ENCODE results near the gene TUBA1B. TPM values are rescaled to one million over a fixed set of nuclear protein-coding genes. Genes with fewer than 3 reads are reported as not detected.
"Not testable (repeated sequence)": the region's sequence is repeated elsewhere in the genome, so short reads cannot be mapped to it uniquely, and the experiment has no call there.

TUBA1B gene
- total RNA-seq, 2 experiments from 2014 or later = 2,302 to 2,333 TPM

GRCh38 chr12:49138999-49139398 lies 7.8 kb upstream of the TUBA1B start:
- H3K9me3 Mint-ChIP-seq (ENCODE audit: insufficient read depth) = no peaks in the 10 kb centered on the region
- H3K27ac Mint-ChIP-seq = no peak overlapping the region
- ChIA-PET CTCF (interaction anchor here (1.7 to 1.8 kb wide), 2 partner anchors 8 to 51 kb away, joined by 6 read pairs; partner anchors contain the start of gene TUBA1B), POLR2A (interaction anchor here (0.8 kb wide), 1 partner anchor 30 kb away, joined by 3 read pairs; no protein-coding TSS in a partner anchor)
- H3K4me1 Mint-ChIP-seq (ENCODE audit: low read depth) = peaks cover 5% of the 10 kb centered on the region
- no peaks in the 10 kb centered on the region for H3K27me3 Mint-ChIP-seq (ENCODE audit: low read depth)
- no peak overlapping the region for H3K4me3 Mint-ChIP-seq
- ATAC-seq (no peak), DNase-seq (no peak)
- H3K36me3 Mint-ChIP-seq (ENCODE audit: low read depth) = no peaks in the 10 kb centered on the region

GRCh38 chr12:49138587-49138986 lies 7.4 kb upstream of the TUBA1B start:
- ChIA-PET CTCF (no interaction called here), POLR2A (no interaction called here)
- Mint-ChIP-seq H3K36me3 (ENCODE audit: low read depth) (peaks cover 2% of the 10 kb centered on the region), H3K27ac (no peak overlapping the region), H3K4me3 (no peak overlapping the region), H3K4me1 (ENCODE audit: low read depth) (peaks cover 9% of the 10 kb centered on the region), H3K9me3 (ENCODE audit: insufficient read depth) (no peaks in the 10 kb centered on the region), H3K27me3 (ENCODE audit: low read depth) (no peaks in the 10 kb centered on the region)
- ATAC-seq (no peak), DNase-seq (no peak)

GRCh38 chr12:49137476-49137875 lies 6.3 kb upstream of the TUBA1B start:
- POLR2A ChIA-PET = no interaction called here
- H3K9me3 Mint-ChIP-seq (ENCODE audit: insufficient read depth) = no peaks in the 10 kb centered on the region
- no peak overlapping the region for H3K4me3 Mint-ChIP-seq
- no peak for DNase-seq
- no peak overlapping the region for H3K27ac Mint-ChIP-seq
- no peak for ATAC-seq
- no peaks in the 10 kb centered on the region for H3K27me3 Mint-ChIP-seq (ENCODE audit: low read depth)
- CTCF ChIA-PET = no interaction called here
- H3K36me3 Mint-ChIP-seq (ENCODE audit: low read depth) = peaks cover 2% of the 10 kb centered on the region
- peaks cover 20% of the 10 kb centered on the region for H3K4me1 Mint-ChIP-seq (ENCODE audit: low read depth)

GRCh38 chr12:49136997-49137396 lies 5.8 kb upstream of the TUBA1B start:
- DNase-seq; CTCF ChIA-PET; ATAC-seq; H3K27ac Mint-ChIP-seq; POLR2A ChIA-PET; H3K36me3 Mint-ChIP-seq (ENCODE audit: low read depth); H3K27me3 Mint-ChIP-seq (ENCODE audit: low read depth); H3K9me3 Mint-ChIP-seq (ENCODE audit: insufficient read depth); H3K4me3 Mint-ChIP-seq: not testable (repeated sequence)
- H3K4me1 Mint-ChIP-seq (ENCODE audit: low read depth) = peaks cover 25% of the 10 kb centered on the region

- Mint-ChIP-seq H3K9me3 (ENCODE audit: insufficient read depth) (no peaks in the 10 kb centered on the region), H3K36me3 (ENCODE audit: low read depth) (peaks cover 31% of the 10 kb centered on the region), H3K4me3 (peak overlapping the region; percentile 28), H3K27ac (no peak overlapping the region), H3K4me1 (ENCODE audit: low read depth) (peaks cover 45% of the 10 kb centered on the region), H3K27me3 (ENCODE audit: low read depth) (no peaks in the 10 kb centered on the region)
- ATAC-seq (no peak), DNase-seq (no peak)
- CTCF ChIA-PET = interaction anchor here (0.9 to 5.0 kb wide), 3 partner anchors 24 to 70 kb away, joined by 3 to 69 read pairs (median 46); partner anchors contain the start of gene LMBR1L
- POLR2A ChIA-PET = interaction anchor here (4.5 kb wide), 1 partner anchor 55 kb away, joined by 173 read pairs; the partner anchor contains the start of gene TUBA1A
These were observed 2.4 kb upstream of the TUBA1B start for GRCh38 chr12:49133590-49133989.

- H3K36me3 Mint-ChIP-seq (ENCODE audit: low read depth) = peaks cover 35% of the 10 kb centered on the region
- CTCF ChIA-PET = interaction anchor here (0.7 to 5.0 kb wide), 8 partner anchors 15 to 144 kb away, joined by 3 to 69 read pairs (median 3); partner anchors contain the start of genes LMBR1L and TUBA1A
- no peak overlapping the region for H3K27ac Mint-ChIP-seq
- POLR2A ChIA-PET = interaction anchor here (4.4 to 4.5 kb wide), 2 partner anchors 46 to 55 kb away, joined by 45 to 173 read pairs; partner anchors contain the start of gene TUBA1A
- no peak for DNase-seq
- peaks cover 42% of the 10 kb centered on the region for H3K4me1 Mint-ChIP-seq (ENCODE audit: low read depth)
- ATAC-seq = no peak
- H3K9me3 Mint-ChIP-seq (ENCODE audit: insufficient read depth) = no peaks in the 10 kb centered on the region
- peak overlapping the region; percentile 84 for H3K4me3 Mint-ChIP-seq
- no peaks in the 10 kb centered on the region for H3K27me3 Mint-ChIP-seq (ENCODE audit: low read depth)
These were observed 1.8 kb upstream of the TUBA1B start for GRCh38 chr12:49133014-49133413.

- peaks cover 46% of the 10 kb centered on the region for H3K36me3 Mint-ChIP-seq (ENCODE audit: low read depth)
- peak overlapping the region; percentile 84 for H3K4me3 Mint-ChIP-seq
- H3K4me1 Mint-ChIP-seq (ENCODE audit: low read depth) = peaks cover 52% of the 10 kb centered on the region
- peak overlapping the region; percentile 85 for H3K27ac Mint-ChIP-seq
- no peaks in the 10 kb centered on the region for H3K9me3 Mint-ChIP-seq (ENCODE audit: insufficient read depth)
- DNase-seq = no peak
- no peak for ATAC-seq
- ChIA-PET CTCF (interaction anchor here (0.8 to 5.0 kb wide), 16 partner anchors 16 to 382 kb away, joined by 3 to 69 read pairs (median 8); partner anchors contain the start of genes DHH, LMBR1L, RHEBL1 and TUBA1A), POLR2A (interaction anchor here (0.6 to 5.9 kb wide), 29 partner anchors 10 to 450 kb away, joined by 3 to 173 read pairs (median 14); partner anchors contain the start of genes DHH, KANSL2, KMT2D and LMBR1L)
- no peaks in the 10 kb centered on the region for H3K27me3 Mint-ChIP-seq (ENCODE audit: low read depth)
These were observed 783 bp upstream of the TUBA1B start for GRCh38 chr12:49131894-49132461.

- DNase-seq (peak; percentile 93), ATAC-seq (peak; percentile 59)
- ChIA-PET CTCF (interaction anchor here (0.7 to 5.0 kb wide), 38 partner anchors 9 to 415 kb away, joined by 3 to 69 read pairs (median 4); partner anchors contain the start of genes DHH, LMBR1L, RHEBL1 and SPATS2), POLR2A (interaction anchor here (0.7 to 5.9 kb wide), 51 partner anchors 9 to 611 kb away, joined by 3 to 173 read pairs (median 6); partner anchors contain the start of genes ARF3, DDX23, DHH and KANSL2)
- Mint-ChIP-seq H3K9me3 (ENCODE audit: insufficient read depth) (no peaks in the 10 kb centered on the region), H3K27me3 (ENCODE audit: low read depth) (no peaks in the 10 kb centered on the region), H3K36me3 (ENCODE audit: low read depth) (peaks cover 51% of the 10 kb centered on the region), H3K27ac (peak overlapping the region; percentile 99), H3K4me1 (ENCODE audit: low read depth) (peaks cover 53% of the 10 kb centered on the region), H3K4me3 (peak overlapping the region; percentile 98)
These were observed 794 bp downstream of the TUBA1B start for GRCh38 chr12:49130151-49131050.

GRCh38 chr12:49129332-49130150 lies 1.7 kb downstream of the TUBA1B start:
- Mint-ChIP-seq H3K27me3 (ENCODE audit: low read depth) (no peaks in the 10 kb centered on the region), H3K9me3 (ENCODE audit: insufficient read depth) (no peaks in the 10 kb centered on the region), H3K27ac (peak overlapping the region; percentile 99), H3K36me3 (ENCODE audit: low read depth) (peaks cover 51% of the 10 kb centered on the region), H3K4me1 (ENCODE audit: low read depth) (peaks cover 53% of the 10 kb centered on the region), H3K4me3 (peak overlapping the region; percentile 98)
- CTCF ChIA-PET = interaction anchor here (0.7 to 5.0 kb wide), 21 partner anchors 9 to 141 kb away, joined by 3 to 69 read pairs (median 7); partner anchors contain the start of genes DHH, LMBR1L, RHEBL1 and TUBA1A
- no peak for DNase-seq
- ATAC-seq = no peak
- POLR2A ChIA-PET = interaction anchor here (1.0 to 5.9 kb wide), 21 partner anchors 8 to 277 kb away, joined by 3 to 173 read pairs (median 21); partner anchors contain the start of genes DDX23, DHH, LMBR1L and RHEBL1

GRCh38 chr12:49127971-49128370 lies 3.2 kb downstream of the TUBA1B start:
- not testable (repeated sequence) for H3K27me3 Mint-ChIP-seq (ENCODE audit: low read depth); DNase-seq; H3K9me3 Mint-ChIP-seq (ENCODE audit: insufficient read depth); ATAC-seq
- H3K4me1 Mint-ChIP-seq (ENCODE audit: low read depth) = peaks cover 42% of the 10 kb centered on the region
- ChIA-PET POLR2A (interaction anchor here (0.9 to 5.9 kb wide), 9 partner anchors 11 to 85 kb away, joined by 3 to 165 read pairs (median 4); partner anchors contain the start of gene LMBR1L), CTCF (interaction anchor here (0.9 to 1.6 kb wide), 5 partner anchors 16 to 275 kb away, joined by 3 to 5 read pairs (median 4); no protein-coding TSS in a partner anchor)
- peak overlapping the region; percentile 7 for H3K4me3 Mint-ChIP-seq
- H3K36me3 Mint-ChIP-seq (ENCODE audit: low read depth) = peaks cover 49% of the 10 kb centered on the region
- peak overlapping the region; percentile 60 for H3K27ac Mint-ChIP-seq

Measured in activated CD8-positive, alpha-beta T cell treated with anti-CD3 and anti-CD28 coated beads, Interleukin-2, amount 10 ng/mL, durations not matched to agents 7 days and 5 days (primary cell).